ENCODE data around the gene CFAP70. TPM values are rescaled to one million over a fixed set of nuclear protein-coding genes. Genes with fewer than 3 reads are reported as not detected.

The CFAP70 gene
- total RNA-seq, 2 donors from 2014 or later = 1.9 to 3.4 TPM

- H3K27ac ChIP-seq = no peak overlapping the region
- TF ChIP-seq CTCF (IDR thresholded peaks at IDR 0.05) = no peak
- H3K36me3 ChIP-seq = peaks cover 6% of the 10 kb centered on the region
- H3K4me3 ChIP-seq = no peak overlapping the region
- H3K4me1 ChIP-seq (ENCODE audit: control insufficient read depth in 1 of 2, low read depth in 2 of 2) = no peaks in the 10 kb centered on the region
- DNase-seq (ENCODE audit: low spot score) (no peak), ATAC-seq (ENCODE audit: insufficient number of reproducible peaks, low FRiP score, low read depth) (no peak)
- H3K27me3 ChIP-seq (replicated peaks; ENCODE audit: insufficient read depth) = no peaks in the 10 kb centered on the region
- no peaks in the 10 kb centered on the region for H3K9me3 ChIP-seq
Measured at GRCh38 chr10:73219384-73219783, 139.3 kb downstream of the CFAP70 start.

- ATAC-seq (ENCODE audit: insufficient number of reproducible peaks, low FRiP score, low read depth) (no peak), DNase-seq (ENCODE audit: low spot score) (no peak)
- Histone ChIP-seq H3K36me3 (peaks cover 6% of the 10 kb centered on the region), H3K9me3 (no peaks in the 10 kb centered on the region), H3K4me3 (no peak overlapping the region), H3K27me3 (replicated peaks; ENCODE audit: insufficient read depth) (no peaks in the 10 kb centered on the region), H3K4me1 (ENCODE audit: control insufficient read depth in 1 of 2, low read depth in 2 of 2) (no peaks in the 10 kb centered on the region), H3K27ac (no peak overlapping the region)
- no peak for TF ChIP-seq CTCF (IDR thresholded peaks at IDR 0.05)
Measured at GRCh38 chr10:73218431-73219191, 140.1 kb downstream of the CFAP70 start.

GRCh38 chr10:73217628-73218027, 141.0 kb downstream of the CFAP70 start:
- no peaks in the 10 kb centered on the region for H3K27me3 ChIP-seq (replicated peaks; ENCODE audit: insufficient read depth)
- H3K9me3 ChIP-seq = no peaks in the 10 kb centered on the region
- H3K36me3 ChIP-seq = peaks cover 6% of the 10 kb centered on the region
- ATAC-seq (ENCODE audit: insufficient number of reproducible peaks, low FRiP score, low read depth) = no peak
- H3K27ac ChIP-seq = no peak overlapping the region
- no peaks in the 10 kb centered on the region for H3K4me1 ChIP-seq (ENCODE audit: control insufficient read depth in 1 of 2, low read depth in 2 of 2)
- no peak overlapping the region for H3K4me3 ChIP-seq
- no peak for TF ChIP-seq CTCF (IDR thresholded peaks at IDR 0.05)
- no peak for DNase-seq (ENCODE audit: low spot score)

GRCh38 chr10:73215749-73216148, 142.9 kb downstream of the CFAP70 start:
- peaks cover 6% of the 10 kb centered on the region for H3K36me3 ChIP-seq
- no peaks in the 10 kb centered on the region for H3K4me1 ChIP-seq (ENCODE audit: control insufficient read depth in 1 of 2, low read depth in 2 of 2)
- DNase-seq (ENCODE audit: low spot score) = no peak
- no peak overlapping the region for H3K27ac ChIP-seq
- no peak for TF ChIP-seq CTCF (IDR thresholded peaks at IDR 0.05)
- no peak for ATAC-seq (ENCODE audit: insufficient number of reproducible peaks, low FRiP score, low read depth)
- H3K4me3 ChIP-seq = no peak overlapping the region
- no peaks in the 10 kb centered on the region for H3K27me3 ChIP-seq (replicated peaks; ENCODE audit: insufficient read depth)
- no peaks in the 10 kb centered on the region for H3K9me3 ChIP-seq

GRCh38 chr10:73211106-73211811, 147.4 kb downstream of the CFAP70 start:
- H3K36me3 ChIP-seq = peaks cover 9% of the 10 kb centered on the region
- DNase-seq (ENCODE audit: low spot score) (no peak), ATAC-seq (ENCODE audit: insufficient number of reproducible peaks, low FRiP score, low read depth) (no peak)
- no peak for TF ChIP-seq CTCF (IDR thresholded peaks at IDR 0.05)
- H3K4me1 ChIP-seq (ENCODE audit: control insufficient read depth in 1 of 2, low read depth in 2 of 2) = no peaks in the 10 kb centered on the region
- no peaks in the 10 kb centered on the region for H3K27me3 ChIP-seq (replicated peaks; ENCODE audit: insufficient read depth)
- no peak overlapping the region for H3K27ac ChIP-seq
- no peak overlapping the region for H3K4me3 ChIP-seq
- H3K9me3 ChIP-seq = no peaks in the 10 kb centered on the region
